ENCODE data around the gene LYRM4.

Gene LYRM4

GRCh38 chr6:5091210-5092069, 169.3 kb downstream of the LYRM4 start:
- TF ChIP-seq GATA1 (IDR thresholded peaks at IDR 0.05; ENCODE audit: low read depth, low read length) (no peak), POLR2A (IDR thresholded peaks at IDR 0.05; ENCODE audit: low read length) (no peak)
- no peak for DNase-seq

GRCh38 chr6:5090603-5091002, 170.1 kb downstream of the LYRM4 start:
- DNase-seq: no peak
- TF ChIP-seq GATA1 (IDR thresholded peaks at IDR 0.05; ENCODE audit: low read depth, low read length) (no peak), POLR2A (IDR thresholded peaks at IDR 0.05; ENCODE audit: low read length) (no peak)

- TF ChIP-seq GATA1 (IDR thresholded peaks at IDR 0.05; ENCODE audit: low read depth, low read length) (no peak), POLR2A (IDR thresholded peaks at IDR 0.05; ENCODE audit: low read length) (no peak)
- no peak for DNase-seq
Observed at GRCh38 chr6:5089481-5090438, 171.0 kb downstream of the LYRM4 start.

- no peak for TF ChIP-seq GATA1 (IDR thresholded peaks at IDR 0.05; ENCODE audit: low read depth, low read length)
- TF ChIP-seq POLR2A (IDR thresholded peaks at IDR 0.05; ENCODE audit: low read length): no peak
- no peak for DNase-seq
Observed at GRCh38 chr6:5088780-5089179, 172.0 kb downstream of the LYRM4 start.

GRCh38 chr6:5087389-5087788, 173.4 kb downstream of the LYRM4 start:
- TF ChIP-seq GATA1 (IDR thresholded peaks at IDR 0.05; ENCODE audit: low read depth, low read length): no peak
- no peak for TF ChIP-seq POLR2A (IDR thresholded peaks at IDR 0.05; ENCODE audit: low read length)

GRCh38 chr6:5086294-5086890, 174.4 kb downstream of the LYRM4 start:
- peak; percentile 18 to 46 for DNase-seq
- TF ChIP-seq GATA1 (IDR thresholded peaks at IDR 0.05; ENCODE audit: low read depth, low read length): no peak
- no peak for TF ChIP-seq POLR2A (IDR thresholded peaks at IDR 0.05; ENCODE audit: low read length)

More at GRCh38 chr6:5087389-5087788, 173.4 kb downstream of the LYRM4 start:
- no peak for DNase-seq

GRCh38 chr6:5085648-5086293, 175.0 kb downstream of the LYRM4 start:
- TF ChIP-seq GATA1 (IDR thresholded peaks at IDR 0.05; ENCODE audit: low read depth, low read length): no peak
- no peak for TF ChIP-seq POLR2A (IDR thresholded peaks at IDR 0.05; ENCODE audit: low read length)
- peak; percentile 22 to 49 for DNase-seq

- TF ChIP-seq GATA1 (IDR thresholded peaks at IDR 0.05; ENCODE audit: low read depth, low read length): no peak
- no peak for TF ChIP-seq POLR2A (IDR thresholded peaks at IDR 0.05; ENCODE audit: low read length)
- DNase-seq: peak; percentile 19 to 41
Observed at GRCh38 chr6:5084781-5085647, 175.7 kb downstream of the LYRM4 start, which contains the start of gene PPP1R3G. PPP1R3G (plus strand) TSS chr6:5085341; CDS start chr6:5085486, 145 bp downstream.

- peak; percentile 19 to 41 for DNase-seq
- TF ChIP-seq GATA1 (IDR thresholded peaks at IDR 0.05; ENCODE audit: low read depth, low read length): no peak
- TF ChIP-seq POLR2A (IDR thresholded peaks at IDR 0.05; ENCODE audit: low read length): no peak
Observed at GRCh38 chr6:5084360-5084780, 176.4 kb downstream of the LYRM4 start.

GRCh38 chr6:5083813-5084359, 176.9 kb downstream of the LYRM4 start:
- DNase-seq: no peak
- TF ChIP-seq GATA1 (IDR thresholded peaks at IDR 0.05; ENCODE audit: low read depth, low read length) (no peak), POLR2A (IDR thresholded peaks at IDR 0.05; ENCODE audit: low read length) (no peak)

GRCh38 chr6:5083307-5083583, 177.5 kb downstream of the LYRM4 start:
- TF ChIP-seq POLR2A (IDR thresholded peaks at IDR 0.05; ENCODE audit: low read length) (no peak), GATA1 (IDR thresholded peaks at IDR 0.05; ENCODE audit: low read depth, low read length) (no peak)
- DNase-seq: no peak

Measured in erythroblast (primary cell).